ENCODE results near the gene FNIP2.

DNA sequence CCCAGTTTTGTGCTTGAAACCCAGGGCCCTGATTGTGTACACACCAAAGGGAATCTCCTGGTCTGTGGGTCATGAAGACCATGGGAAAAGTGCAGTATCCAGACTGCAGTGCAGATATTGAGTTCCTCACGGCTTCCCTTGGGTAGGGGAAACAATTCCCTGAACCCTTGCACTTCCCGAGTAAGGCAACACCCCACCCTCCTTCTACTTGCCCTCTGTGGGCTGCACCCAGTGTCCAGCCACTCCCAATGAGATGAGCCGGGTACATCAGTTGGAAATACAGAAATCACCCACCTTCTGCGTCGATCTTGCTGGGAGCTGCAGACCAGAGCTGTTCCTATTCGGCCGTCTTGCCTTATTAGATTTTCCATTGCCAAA is 134.2 kb downstream of the FNIP2 start:
- TF ChIP-seq, protein P1, sequence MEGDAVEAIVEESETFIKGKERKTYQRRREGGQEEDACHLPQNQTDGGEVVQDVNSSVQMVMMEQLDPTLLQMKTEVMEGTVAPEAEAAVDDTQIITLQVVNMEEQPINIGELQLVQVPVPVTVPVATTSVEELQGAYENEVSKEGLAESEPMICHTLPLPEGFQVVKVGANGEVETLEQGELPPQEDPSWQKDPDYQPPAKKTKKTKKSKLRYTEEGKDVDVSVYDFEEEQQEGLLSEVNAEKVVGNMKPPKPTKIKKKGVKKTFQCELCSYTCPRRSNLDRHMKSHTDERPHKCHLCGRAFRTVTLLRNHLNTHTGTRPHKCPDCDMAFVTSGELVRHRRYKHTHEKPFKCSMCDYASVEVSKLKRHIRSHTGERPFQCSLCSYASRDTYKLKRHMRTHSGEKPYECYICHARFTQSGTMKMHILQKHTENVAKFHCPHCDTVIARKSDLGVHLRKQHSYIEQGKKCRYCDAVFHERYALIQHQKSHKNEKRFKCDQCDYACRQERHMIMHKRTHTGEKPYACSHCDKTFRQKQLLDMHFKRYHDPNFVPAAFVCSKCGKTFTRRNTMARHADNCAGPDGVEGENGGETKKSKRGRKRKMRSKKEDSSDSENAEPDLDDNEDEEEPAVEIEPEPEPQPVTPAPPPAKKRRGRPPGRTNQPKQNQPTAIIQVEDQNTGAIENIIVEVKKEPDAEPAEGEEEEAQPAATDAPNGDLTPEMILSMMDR (IDR thresholded peaks at IDR 0.05; ENCODE audit: insufficient read depth, low read depth, low read length) = no peak
- TF ChIP-seq EZH2 (IDR thresholded peaks at IDR 0.05; ENCODE audit: insufficient read depth, low read length) = no peak
